Mesodermal cell (in vitro differentiated cells): Measurements from ENCODE around the gene CAPN8.

Source experiments
- H3K27ac ChIP-seq: 2 replicates; pipeline ENCODE4 v1.7.0; 2013; ENCODE audit warnings: mild to moderate bottlenecking, low read depth, low read length, moderate library complexity; ENCODE audit not compliant: severe bottlenecking
- H3K36me3 ChIP-seq: 2 replicates; pipeline ENCODE4 v1.7.1; 2013; ENCODE audit warnings: mild to moderate bottlenecking, low read length, moderate library complexity; ENCODE audit not compliant: control insufficient read depth, insufficient read depth
- H3K4me1 ChIP-seq: one replicate; pipeline ENCODE4 v1.7.1; 2013; ENCODE audit warnings: mild to moderate bottlenecking, low read length; ENCODE audit not compliant: insufficient read depth, control insufficient read depth, poor library complexity, severe bottlenecking
- H3K4me3 ChIP-seq: 2 replicates; pipeline ENCODE4 v1.7.0; 2013; ENCODE audit warnings: low read length, control low read depth, mild to moderate bottlenecking; ENCODE audit not compliant: insufficient read depth, poor library complexity, severe bottlenecking; ENCODE audit errors: extremely low read depth
- H3K9me3 ChIP-seq: 2 replicates; pipeline ENCODE4 v1.7.1; 2013; ENCODE audit warnings: mild to moderate bottlenecking, low read length, moderate library complexity; ENCODE audit not compliant: control insufficient read depth
- WGBS, 2 experiments: methylation state at CpG; one replicate each; pipeline ENCODE4 v1.1.5; 2013; ENCODE audit warnings: missing lambda C conversion rate in 2 of 2; ENCODE audit not compliant: insufficient coverage in 2 of 2; 5-methylcytosine and 5-hydroxymethylcytosine counted together

The CAPN8 gene

DNA sequence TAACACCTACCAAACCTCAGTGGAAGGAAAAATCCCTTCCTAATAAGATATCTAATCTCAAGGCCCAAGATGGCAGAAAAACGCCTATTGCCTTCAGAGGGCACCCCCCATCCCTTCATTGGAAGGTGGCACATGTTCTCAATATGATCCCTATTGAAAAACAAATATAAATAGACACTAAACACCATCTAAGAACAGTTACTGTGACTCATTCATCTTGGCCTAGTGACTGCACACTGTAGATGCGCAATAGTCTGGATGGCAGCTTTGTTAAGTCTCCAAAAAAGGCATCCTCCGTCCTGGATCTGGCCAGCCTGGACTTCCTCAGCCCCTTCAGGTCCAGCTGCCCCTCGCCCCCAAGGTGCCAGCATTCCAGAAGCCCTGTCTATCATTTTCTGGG, 121.9 kb downstream of the CAPN8 start:
- H3K4me1 ChIP-seq = no peaks in the 10 kb centered on the region
- H3K4me3 ChIP-seq = no peak overlapping the region
- H3K9me3 ChIP-seq = no peaks in the 10 kb centered on the region
- no peaks in the 10 kb centered on the region for H3K36me3 ChIP-seq
- no peak overlapping the region for H3K27ac ChIP-seq
- 81 to 86% methylated on average over 4 of the region's 4 CpGs for WGBS, 2 experiments

DNA sequence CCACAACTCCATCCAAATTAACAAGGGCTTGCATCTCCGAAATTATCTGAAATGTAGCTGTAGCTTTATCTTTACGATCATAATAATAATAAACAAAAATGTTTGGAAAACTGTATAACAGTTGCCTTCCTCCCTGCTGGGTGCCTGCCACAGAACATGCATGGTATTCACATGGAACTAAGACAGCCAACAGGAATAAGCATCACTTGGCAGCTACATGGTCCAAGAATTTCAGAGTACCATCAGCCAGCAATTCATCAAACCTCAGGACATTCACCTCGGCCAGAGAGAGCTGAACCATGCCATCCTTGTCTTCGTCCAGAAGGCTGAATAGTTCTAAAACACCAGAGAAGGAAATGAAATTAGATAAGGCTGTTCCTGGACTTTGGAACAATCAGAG, 122.7 kb downstream of the CAPN8 start:
- 94 to 100% methylated on average over 2 of the region's 4 CpGs for WGBS, 2 experiments
- Histone ChIP-seq H3K4me1 (no peaks in the 10 kb centered on the region), H3K9me3 (no peaks in the 10 kb centered on the region), H3K4me3 (no peak overlapping the region), H3K36me3 (no peaks in the 10 kb centered on the region), H3K27ac (no peak overlapping the region)

- WGBS, 2 experiments = 82 to 86% methylated on average over 8 of the region's 11 CpGs
- H3K27ac ChIP-seq = no peak overlapping the region
- no peak overlapping the region for H3K4me3 ChIP-seq
- H3K9me3 ChIP-seq = no peaks in the 10 kb centered on the region
- no peaks in the 10 kb centered on the region for H3K4me1 ChIP-seq
- H3K36me3 ChIP-seq = no peaks in the 10 kb centered on the region
Observed at GRCh38 chr1:223540485-223541106, 124.9 kb downstream of the CAPN8 start.

- no peaks in the 10 kb centered on the region for H3K36me3 ChIP-seq
- WGBS, 2 experiments = 64 to 81% methylated on average over 1 to 3 of the region's 3 CpGs
- no peak overlapping the region for H3K4me3 ChIP-seq
- H3K27ac ChIP-seq = no peak overlapping the region
- H3K4me1 ChIP-seq = no peaks in the 10 kb centered on the region
- no peaks in the 10 kb centered on the region for H3K9me3 ChIP-seq
Observed at GRCh38 chr1:223539750-223540149, 125.8 kb downstream of the CAPN8 start.

- no peaks in the 10 kb centered on the region for H3K4me1 ChIP-seq
- no peak overlapping the region for H3K27ac ChIP-seq
- no peaks in the 10 kb centered on the region for H3K9me3 ChIP-seq
- no peaks in the 10 kb centered on the region for H3K36me3 ChIP-seq
- no peak overlapping the region for H3K4me3 ChIP-seq
- WGBS, 2 experiments = 88 to 91% methylated on average over 5 to 7 of the region's 7 CpGs
Observed at GRCh38 chr1:223538981-223539380, 126.5 kb downstream of the CAPN8 start.

DNA sequence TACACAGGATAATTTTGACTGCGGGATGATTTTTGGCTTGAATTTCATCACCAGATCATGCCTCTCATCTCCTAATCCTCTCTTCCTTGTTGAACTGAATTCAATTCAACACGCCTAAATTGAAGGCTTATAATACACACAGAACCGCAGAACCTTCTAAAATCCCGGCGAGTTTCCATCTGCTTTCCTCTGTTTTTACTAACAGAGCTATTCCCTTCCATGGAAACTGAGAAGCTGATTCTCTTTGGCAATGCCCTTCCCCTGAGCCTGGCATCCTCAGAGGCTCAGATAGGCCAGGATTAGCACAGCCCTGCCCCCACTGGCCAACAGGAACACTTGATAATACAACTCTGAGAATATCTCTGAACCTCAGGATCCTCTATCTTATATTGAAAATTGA, 130.2 kb downstream of the CAPN8 start:
- Histone ChIP-seq H3K27ac (no peak overlapping the region), H3K4me1 (no peaks in the 10 kb centered on the region), H3K4me3 (no peak overlapping the region), H3K36me3 (no peaks in the 10 kb centered on the region), H3K9me3 (no peaks in the 10 kb centered on the region)
- WGBS, 2 experiments = 90 to 95% methylated on average over 5 of the region's 5 CpGs

DNA sequence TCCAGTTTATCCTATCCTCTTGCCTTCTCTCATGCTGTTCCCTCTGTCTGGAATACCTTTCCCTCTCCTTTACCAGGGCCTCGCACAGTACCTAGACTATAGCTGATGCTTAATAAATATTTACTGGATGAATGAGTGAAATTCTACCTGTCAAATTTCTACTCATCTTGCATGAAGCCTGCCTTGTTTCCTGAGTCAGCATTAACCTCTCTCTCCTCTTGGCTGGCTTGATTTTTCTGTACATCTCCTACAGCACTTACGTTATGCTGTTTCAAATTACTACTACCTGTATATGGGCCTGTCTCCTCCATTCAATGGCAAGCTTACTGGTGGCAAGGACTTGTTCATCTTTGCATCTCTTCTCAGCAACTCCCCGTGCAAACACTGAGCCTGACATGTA, 130.8 kb downstream of the CAPN8 start:
- WGBS, 2 experiments = 89 to 100% methylated on average over 1 of the region's 3 CpGs

GRCh38 chr1:223533708-223534107, 131.8 kb downstream of the CAPN8 start:
- H3K4me1 ChIP-seq = no peaks in the 10 kb centered on the region
- no peak overlapping the region for H3K27ac ChIP-seq
- no peaks in the 10 kb centered on the region for H3K36me3 ChIP-seq
- 40% methylated on average over 1 of the region's 2 CpGs; no CpG with 5 or more reads in 1 of the 2 experiments for WGBS, 2 experiments
- H3K9me3 ChIP-seq = no peaks in the 10 kb centered on the region
- H3K4me3 ChIP-seq = no peak overlapping the region

More for the DNA sequence above, 130.8 kb downstream of the CAPN8 start:
- H3K4me1 ChIP-seq = no peaks in the 10 kb centered on the region
- H3K36me3 ChIP-seq = no peaks in the 10 kb centered on the region
- no peaks in the 10 kb centered on the region for H3K9me3 ChIP-seq
- no peak overlapping the region for H3K4me3 ChIP-seq
- H3K27ac ChIP-seq = no peak overlapping the region

DNA sequence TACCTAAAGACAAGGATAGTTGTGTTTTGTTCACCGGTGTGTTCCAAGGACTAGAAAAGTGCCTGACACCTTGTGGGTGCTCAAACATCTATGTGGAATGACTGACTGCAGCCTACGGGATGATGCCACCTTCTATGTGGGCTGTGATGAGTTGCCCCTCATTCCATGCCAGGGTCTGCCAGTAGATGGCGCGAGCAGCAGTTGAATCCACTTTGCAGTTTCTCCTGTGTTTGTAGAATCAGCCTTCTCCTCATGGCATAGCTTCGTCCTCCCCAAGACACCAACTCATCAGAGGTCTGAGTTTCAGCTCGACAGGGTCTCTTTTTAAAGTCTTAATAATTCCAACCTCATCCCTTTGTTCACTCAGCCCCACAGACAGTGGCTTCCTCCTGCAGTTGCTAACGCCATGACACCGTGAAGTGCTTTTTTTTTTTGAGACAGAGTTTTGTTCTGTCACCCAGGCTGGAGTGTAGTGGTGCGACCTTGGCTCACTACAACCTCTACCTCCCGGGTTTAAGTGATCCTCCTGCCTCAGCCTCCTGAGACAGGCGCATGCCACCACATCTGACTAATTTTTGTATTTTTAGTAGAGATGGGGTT, 133.7 kb downstream of the CAPN8 start:
- no peak overlapping the region for H3K27ac ChIP-seq
- H3K36me3 ChIP-seq = no peaks in the 10 kb centered on the region
- no peak overlapping the region for H3K4me3 ChIP-seq
- WGBS, 2 experiments = 21 to 40% methylated on average over 5 to 6 of the region's 11 CpGs
- H3K9me3 ChIP-seq = no peaks in the 10 kb centered on the region
- no peaks in the 10 kb centered on the region for H3K4me1 ChIP-seq

DNA sequence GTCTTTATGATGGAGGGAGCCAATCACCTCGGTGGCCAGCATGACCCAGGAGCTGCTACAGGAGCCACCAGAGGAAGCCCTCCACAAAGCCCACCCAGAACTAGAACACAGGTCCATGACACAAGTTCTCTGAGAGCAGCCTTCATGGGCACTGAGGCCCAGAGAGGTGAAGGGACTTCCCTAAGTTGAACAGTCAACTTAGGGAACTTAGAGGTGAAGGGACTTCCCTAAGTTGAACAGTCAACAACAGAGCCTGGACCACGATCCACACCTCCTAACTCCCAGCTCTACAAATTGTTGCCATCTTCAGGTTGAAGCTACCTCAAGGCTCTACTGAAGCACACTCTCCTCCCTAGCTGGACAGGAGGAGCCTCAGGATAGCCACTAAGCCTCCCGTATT, 139.5 kb downstream of the CAPN8 start:
- WGBS, 2 experiments = 91 to 94% methylated on average over 3 of the region's 3 CpGs
- no peaks in the 10 kb centered on the region for H3K36me3 ChIP-seq
- H3K9me3 ChIP-seq = no peaks in the 10 kb centered on the region
- no peak overlapping the region for H3K27ac ChIP-seq
- H3K4me1 ChIP-seq = no peaks in the 10 kb centered on the region
- no peak overlapping the region for H3K4me3 ChIP-seq

- Histone ChIP-seq H3K4me1 (no peaks in the 10 kb centered on the region), H3K4me3 (no peak overlapping the region), H3K9me3 (no peaks in the 10 kb centered on the region), H3K36me3 (no peaks in the 10 kb centered on the region), H3K27ac (no peak overlapping the region)
- 14 to 65% methylated on average over 1 to 2 of the region's 3 CpGs for WGBS, 2 experiments
Observed at GRCh38 chr1:223525546-223525945, 140.0 kb downstream of the CAPN8 start.
